ENCODE measurements around the gene SMC1B. TPM values are rescaled to one million over a fixed set of nuclear protein-coding genes. Genes with fewer than 3 reads are reported as not detected.

Gene SMC1B
- polyA plus RNA-seq, 1 donor from 2014 or later: not detected

DNA sequence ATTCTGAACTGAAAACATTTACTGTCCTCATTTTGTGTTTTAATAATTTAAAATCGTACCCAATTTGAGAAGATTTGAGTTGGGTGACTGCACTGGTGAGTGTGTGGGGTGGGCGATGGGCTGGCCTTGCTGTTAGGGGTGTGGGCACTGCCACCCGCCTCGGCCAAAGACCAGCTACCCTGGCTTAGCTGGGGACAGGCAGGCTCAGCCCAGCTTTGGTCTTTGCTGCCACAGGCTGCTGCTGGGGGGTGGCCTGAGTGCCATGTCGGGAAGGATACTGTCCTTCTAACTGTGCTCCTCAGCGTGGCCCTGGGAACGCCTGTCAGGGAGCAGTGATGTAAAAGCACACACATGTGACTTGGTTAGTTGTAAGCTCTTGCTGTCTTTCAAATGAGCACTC is 81.4 kb downstream of the SMC1B start:
- H3K9me2 ChIP-seq (ENCODE audit: insufficient read depth, low read length): no peaks in the 10 kb centered on the region

DNA sequence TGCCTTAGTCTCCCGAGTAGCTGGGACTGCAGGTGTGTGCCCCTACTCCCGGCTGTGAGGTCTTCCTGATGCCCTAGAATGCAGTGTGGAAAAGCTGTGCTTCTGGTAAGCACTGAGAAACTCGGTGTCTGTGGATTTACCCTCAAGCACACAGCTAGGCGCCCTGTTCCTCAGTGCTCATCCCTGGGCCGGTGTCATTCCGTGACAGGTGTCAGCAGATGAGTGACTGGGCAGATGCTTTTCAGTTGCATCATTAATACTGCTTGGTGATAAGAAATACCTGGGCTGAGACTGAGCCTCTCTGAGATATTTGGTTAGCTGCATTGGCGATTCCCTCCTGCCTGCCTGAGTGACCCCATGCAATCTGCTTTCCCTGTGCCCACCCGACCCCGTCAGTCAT is 81.9 kb downstream of the SMC1B start:
- no peaks in the 10 kb centered on the region for H3K36me3 ChIP-seq (ENCODE audit: insufficient read depth, low read length)
- H3F3A ChIP-seq (ENCODE audit: insufficient read depth, low read length, poor library complexity, severe bottlenecking): no peaks in the 10 kb centered on the region
- no peaks in the 10 kb centered on the region for H4K20me1 ChIP-seq (ENCODE audit: insufficient read depth)
- TF ChIP-seq EZH2 (IDR thresholded peaks at IDR 0.05; ENCODE audit: borderline replicate concordance, insufficient read depth, low read length, poor library complexity, severe bottlenecking) (no peak), SMC3 (conservative IDR thresholded peaks at IDR 0.05; ENCODE audit: poor library complexity) (no peak), POLR2AphosphoS5 (IDR thresholded peaks at IDR 0.05) (no peak), TAF1 (IDR thresholded peaks at IDR 0.05; ENCODE audit: low read depth) (no peak), MXI1 (conservative IDR thresholded peaks at IDR 0.05; ENCODE audit: poor library complexity, severe bottlenecking) (no peak), EP300 (conservative IDR thresholded peaks at IDR 0.05; ENCODE audit: poor library complexity, severe bottlenecking) (no peak), RAD21 (conservative IDR thresholded peaks at IDR 0.05) (no peak)
- TF ChIP-seq, protein P1, sequence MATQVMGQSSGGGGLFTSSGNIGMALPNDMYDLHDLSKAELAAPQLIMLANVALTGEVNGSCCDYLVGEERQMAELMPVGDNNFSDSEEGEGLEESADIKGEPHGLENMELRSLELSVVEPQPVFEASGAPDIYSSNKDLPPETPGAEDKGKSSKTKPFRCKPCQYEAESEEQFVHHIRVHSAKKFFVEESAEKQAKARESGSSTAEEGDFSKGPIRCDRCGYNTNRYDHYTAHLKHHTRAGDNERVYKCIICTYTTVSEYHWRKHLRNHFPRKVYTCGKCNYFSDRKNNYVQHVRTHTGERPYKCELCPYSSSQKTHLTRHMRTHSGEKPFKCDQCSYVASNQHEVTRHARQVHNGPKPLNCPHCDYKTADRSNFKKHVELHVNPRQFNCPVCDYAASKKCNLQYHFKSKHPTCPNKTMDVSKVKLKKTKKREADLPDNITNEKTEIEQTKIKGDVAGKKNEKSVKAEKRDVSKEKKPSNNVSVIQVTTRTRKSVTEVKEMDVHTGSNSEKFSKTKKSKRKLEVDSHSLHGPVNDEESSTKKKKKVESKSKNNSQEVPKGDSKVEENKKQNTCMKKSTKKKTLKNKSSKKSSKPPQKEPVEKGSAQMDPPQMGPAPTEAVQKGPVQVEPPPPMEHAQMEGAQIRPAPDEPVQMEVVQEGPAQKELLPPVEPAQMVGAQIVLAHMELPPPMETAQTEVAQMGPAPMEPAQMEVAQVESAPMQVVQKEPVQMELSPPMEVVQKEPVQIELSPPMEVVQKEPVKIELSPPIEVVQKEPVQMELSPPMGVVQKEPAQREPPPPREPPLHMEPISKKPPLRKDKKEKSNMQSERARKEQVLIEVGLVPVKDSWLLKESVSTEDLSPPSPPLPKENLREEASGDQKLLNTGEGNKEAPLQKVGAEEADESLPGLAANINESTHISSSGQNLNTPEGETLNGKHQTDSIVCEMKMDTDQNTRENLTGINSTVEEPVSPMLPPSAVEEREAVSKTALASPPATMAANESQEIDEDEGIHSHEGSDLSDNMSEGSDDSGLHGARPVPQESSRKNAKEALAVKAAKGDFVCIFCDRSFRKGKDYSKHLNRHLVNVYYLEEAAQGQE (IDR thresholded peaks at IDR 0.05; ENCODE audit: borderline replicate concordance): no peak
- TF ChIP-seq, protein P2, sequence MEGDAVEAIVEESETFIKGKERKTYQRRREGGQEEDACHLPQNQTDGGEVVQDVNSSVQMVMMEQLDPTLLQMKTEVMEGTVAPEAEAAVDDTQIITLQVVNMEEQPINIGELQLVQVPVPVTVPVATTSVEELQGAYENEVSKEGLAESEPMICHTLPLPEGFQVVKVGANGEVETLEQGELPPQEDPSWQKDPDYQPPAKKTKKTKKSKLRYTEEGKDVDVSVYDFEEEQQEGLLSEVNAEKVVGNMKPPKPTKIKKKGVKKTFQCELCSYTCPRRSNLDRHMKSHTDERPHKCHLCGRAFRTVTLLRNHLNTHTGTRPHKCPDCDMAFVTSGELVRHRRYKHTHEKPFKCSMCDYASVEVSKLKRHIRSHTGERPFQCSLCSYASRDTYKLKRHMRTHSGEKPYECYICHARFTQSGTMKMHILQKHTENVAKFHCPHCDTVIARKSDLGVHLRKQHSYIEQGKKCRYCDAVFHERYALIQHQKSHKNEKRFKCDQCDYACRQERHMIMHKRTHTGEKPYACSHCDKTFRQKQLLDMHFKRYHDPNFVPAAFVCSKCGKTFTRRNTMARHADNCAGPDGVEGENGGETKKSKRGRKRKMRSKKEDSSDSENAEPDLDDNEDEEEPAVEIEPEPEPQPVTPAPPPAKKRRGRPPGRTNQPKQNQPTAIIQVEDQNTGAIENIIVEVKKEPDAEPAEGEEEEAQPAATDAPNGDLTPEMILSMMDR (IDR thresholded peaks at IDR 0.05; ENCODE audit: poor library complexity, severe bottlenecking): no peak
- H3K9me3 ChIP-seq (ENCODE audit: low read length): no peaks in the 10 kb centered on the region
- H3K9ac ChIP-seq (ENCODE audit: low read length): no peak overlapping the region
- no peaks in the 10 kb centered on the region for H3K27me3 ChIP-seq (ENCODE audit: insufficient read depth, low read depth, low read length)
- no peaks in the 10 kb centered on the region for H3K9me2 ChIP-seq (ENCODE audit: insufficient read depth, low read length)
- H2AFZ ChIP-seq (ENCODE audit: low read depth, low read length): no peak overlapping the region
- H3K4me2 ChIP-seq (ENCODE audit: low read length): no peak overlapping the region
- H3K27ac ChIP-seq (ENCODE audit: low read length): no peak overlapping the region
- H3K4me3 ChIP-seq (ENCODE audit: low read length): no peak overlapping the region
- H3K79me2 ChIP-seq (replicated peaks; ENCODE audit: insufficient read depth, low read length): no peaks in the 10 kb centered on the region

More for the DNA sequence above, 81.4 kb downstream of the SMC1B start:
- Histone ChIP-seq H3K4me3 (ENCODE audit: low read length) (no peak overlapping the region), H3K9me3 (ENCODE audit: low read length) (no peaks in the 10 kb centered on the region), H3K79me2 (replicated peaks; ENCODE audit: insufficient read depth, low read length) (no peaks in the 10 kb centered on the region), H3K27ac (ENCODE audit: low read length) (no peak overlapping the region), H3F3A (ENCODE audit: insufficient read depth, low read length, poor library complexity, severe bottlenecking) (no peaks in the 10 kb centered on the region), H3K4me2 (ENCODE audit: low read length) (no peak overlapping the region), H2AFZ (ENCODE audit: low read depth, low read length) (no peak overlapping the region), H3K27me3 (ENCODE audit: insufficient read depth, low read depth, low read length) (no peaks in the 10 kb centered on the region), H3K36me3 (ENCODE audit: insufficient read depth, low read length) (no peaks in the 10 kb centered on the region), H3K9ac (ENCODE audit: low read length) (no peak overlapping the region), H4K20me1 (ENCODE audit: insufficient read depth) (no peaks in the 10 kb centered on the region)
- TF ChIP-seq SMC3 (conservative IDR thresholded peaks at IDR 0.05; ENCODE audit: poor library complexity) (no peak), EZH2 (IDR thresholded peaks at IDR 0.05; ENCODE audit: borderline replicate concordance, insufficient read depth, low read length, poor library complexity, severe bottlenecking) (no peak), MXI1 (conservative IDR thresholded peaks at IDR 0.05; ENCODE audit: poor library complexity, severe bottlenecking) (no peak), RAD21 (conservative IDR thresholded peaks at IDR 0.05) (no peak), TAF1 (IDR thresholded peaks at IDR 0.05; ENCODE audit: low read depth) (no peak)
- TF ChIP-seq, protein P2 (IDR thresholded peaks at IDR 0.05; ENCODE audit: poor library complexity, severe bottlenecking): no peak
